HL-60 (cell line): ENCODE data around the gene EYS.

Experiments
- GABPA ChIP-seq: IDR thresholded peaks from 2 replicates; pipeline ENCODE4 v1.6.1; 2012; ENCODE audit warnings: low read depth
- POLR2AphosphoS5 ChIP-seq: IDR thresholded peaks from 2 replicates; pipeline ENCODE4 v1.6.1; 2012; ENCODE audit warnings: low read depth
- REST ChIP-seq: IDR thresholded peaks from 2 replicates; pipeline ENCODE4 v1.6.1; 2012; ENCODE audit warnings: low read depth; ENCODE audit not compliant: insufficient replicate concordance
- TF ChIP-seq, protein P1 (sequence below): IDR thresholded peaks from one replicate; pipeline ENCODE4 v1.5.1; 2011; ENCODE audit warnings: low read length, control low read depth, inconsistent platforms; ENCODE audit not compliant: insufficient read depth

- TF ChIP-seq, protein P1, sequence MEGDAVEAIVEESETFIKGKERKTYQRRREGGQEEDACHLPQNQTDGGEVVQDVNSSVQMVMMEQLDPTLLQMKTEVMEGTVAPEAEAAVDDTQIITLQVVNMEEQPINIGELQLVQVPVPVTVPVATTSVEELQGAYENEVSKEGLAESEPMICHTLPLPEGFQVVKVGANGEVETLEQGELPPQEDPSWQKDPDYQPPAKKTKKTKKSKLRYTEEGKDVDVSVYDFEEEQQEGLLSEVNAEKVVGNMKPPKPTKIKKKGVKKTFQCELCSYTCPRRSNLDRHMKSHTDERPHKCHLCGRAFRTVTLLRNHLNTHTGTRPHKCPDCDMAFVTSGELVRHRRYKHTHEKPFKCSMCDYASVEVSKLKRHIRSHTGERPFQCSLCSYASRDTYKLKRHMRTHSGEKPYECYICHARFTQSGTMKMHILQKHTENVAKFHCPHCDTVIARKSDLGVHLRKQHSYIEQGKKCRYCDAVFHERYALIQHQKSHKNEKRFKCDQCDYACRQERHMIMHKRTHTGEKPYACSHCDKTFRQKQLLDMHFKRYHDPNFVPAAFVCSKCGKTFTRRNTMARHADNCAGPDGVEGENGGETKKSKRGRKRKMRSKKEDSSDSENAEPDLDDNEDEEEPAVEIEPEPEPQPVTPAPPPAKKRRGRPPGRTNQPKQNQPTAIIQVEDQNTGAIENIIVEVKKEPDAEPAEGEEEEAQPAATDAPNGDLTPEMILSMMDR = no peak
- TF ChIP-seq POLR2AphosphoS5 = no peak
- TF ChIP-seq REST = no peak
- TF ChIP-seq GABPA = no peak
Observed at GRCh38 chr6:64293298-64293697, 1413.7 kb downstream of the EYS start.
